Suprapubic skin (tissue), 4 donors: ENCODE measurements around the gene THSD7A. TPM values are rescaled to one million over a fixed set of nuclear protein-coding genes. Genes with fewer than 3 reads are reported as not detected.

Experiments
- DNase-seq, 2 donors: peaks; one replicate each; pipeline ENCODE4 v3.0.0-alpha.2; 2019; ENCODE audit warnings: low spot score in 2 of 2
- H3K27ac ChIP-seq: fragments of 200-600 bp; sonication (generic); one replicate; pipeline ENCODE4 v1.5.1; 2019
- H3K27me3 ChIP-seq: fragments of 200-600 bp; sonication (generic); one replicate; pipeline ENCODE4 v1.5.1; 2019
- H3K36me3 ChIP-seq: fragments of 200-600 bp; sonication (generic); one replicate; pipeline ENCODE4 v1.5.1; 2019
- H3K4me1 ChIP-seq: fragments of 200-600 bp; sonication (generic); one replicate; pipeline ENCODE4 v1.5.1; 2019
- H3K4me3 ChIP-seq: fragments of 200-600 bp; sonication (generic); one replicate; pipeline ENCODE4 v1.5.1; 2019; ENCODE audit warnings: mild to moderate bottlenecking
- H3K9me3 ChIP-seq: fragments of 200-600 bp; sonication (generic); one replicate; pipeline ENCODE4 v1.5.1; 2019
- EP300 ChIP-seq: sonication (generic); formaldehyde crosslinking; IDR thresholded peaks from one replicate; pipeline ENCODE4 v1.6.1; 2017; ENCODE audit warnings: antibody characterized with exemption
- POLR2A ChIP-seq, 2 donors: fragments of 450-650 bp; IDR thresholded peaks; one replicate each; pipeline ENCODE4 v1.6.1; 2017; ENCODE audit warnings: antibody characterized with exemption in 2 of 2, mild to moderate bottlenecking in 2 of 2, moderate library complexity in 2 of 2
- POLR2AphosphoS5 ChIP-seq, 3 donors: sonication (generic); formaldehyde crosslinking; IDR thresholded peaks; one replicate each; pipeline ENCODE4 v1.6.1; 2017; ENCODE audit warnings: antibody characterized with exemption in 3 of 3
- WGBS: methylation state at CpG from one replicate; pipeline ENCODE4 v1.1.5; 2018; 5-methylcytosine and 5-hydroxymethylcytosine counted together
- total RNA-seq, 4 donors: library from RNA; depleted of rRNA; stranded (reverse); fragments of >200 nt; gene quantifications; one replicate each; pipeline ENCODE4 v1.1.0, GENCODE V29; 2016
- TF ChIP-seq, protein P1 (sequence below), 2 donors: fragments of 200-600 bp in 1 of 2; fragments of 450-650 bp in 1 of 2; sonication (generic) in 1 of 2; IDR thresholded peaks; one replicate each; pipeline ENCODE4 v1.5.1; 2016 to 2019; ENCODE audit warnings: antibody characterized with exemption in 2 of 2, mild to moderate bottlenecking in 1 of 2, moderate library complexity in 1 of 2

Gene THSD7A
- total RNA-seq, 4 donors from 2014 or later = 0.42 to 5.4 (median 1.2) TPM

DNA sequence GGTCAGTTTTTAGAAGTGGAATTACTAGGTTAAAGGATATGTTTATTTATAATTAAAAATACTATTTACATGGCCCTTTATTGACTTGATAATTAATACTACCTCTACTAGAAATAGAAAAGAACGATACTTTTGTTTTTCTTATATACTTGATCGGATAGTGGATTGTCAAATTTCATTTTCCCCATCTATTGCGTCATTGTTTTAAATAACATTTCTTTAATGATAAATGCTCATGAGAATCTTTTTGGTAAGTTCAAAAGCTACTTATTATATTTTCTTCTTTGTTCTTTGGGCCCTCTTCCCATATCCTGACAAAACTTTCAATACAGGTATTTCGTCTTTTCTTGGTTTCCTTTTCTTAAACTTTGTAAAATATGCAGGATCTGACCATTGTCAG lies 465.9 kb downstream of the THSD7A start:
- 93% methylated on average over 4 of the region's 4 CpGs for WGBS
- Histone ChIP-seq H3K9me3 (no peaks in the 10 kb centered on the region), H3K36me3 (no peaks in the 10 kb centered on the region), H3K4me3 (no peak overlapping the region), H3K27me3 (no peaks in the 10 kb centered on the region), H3K27ac (no peak overlapping the region), H3K4me1 (no peaks in the 10 kb centered on the region)
- TF ChIP-seq EP300 = no peak
- TF ChIP-seq POLR2AphosphoS5 (IDR thresholded peaks at IDR 0.05) = no peak
- TF ChIP-seq POLR2A (IDR thresholded peaks at IDR 0.05) = no peak
- TF ChIP-seq, protein P1, sequence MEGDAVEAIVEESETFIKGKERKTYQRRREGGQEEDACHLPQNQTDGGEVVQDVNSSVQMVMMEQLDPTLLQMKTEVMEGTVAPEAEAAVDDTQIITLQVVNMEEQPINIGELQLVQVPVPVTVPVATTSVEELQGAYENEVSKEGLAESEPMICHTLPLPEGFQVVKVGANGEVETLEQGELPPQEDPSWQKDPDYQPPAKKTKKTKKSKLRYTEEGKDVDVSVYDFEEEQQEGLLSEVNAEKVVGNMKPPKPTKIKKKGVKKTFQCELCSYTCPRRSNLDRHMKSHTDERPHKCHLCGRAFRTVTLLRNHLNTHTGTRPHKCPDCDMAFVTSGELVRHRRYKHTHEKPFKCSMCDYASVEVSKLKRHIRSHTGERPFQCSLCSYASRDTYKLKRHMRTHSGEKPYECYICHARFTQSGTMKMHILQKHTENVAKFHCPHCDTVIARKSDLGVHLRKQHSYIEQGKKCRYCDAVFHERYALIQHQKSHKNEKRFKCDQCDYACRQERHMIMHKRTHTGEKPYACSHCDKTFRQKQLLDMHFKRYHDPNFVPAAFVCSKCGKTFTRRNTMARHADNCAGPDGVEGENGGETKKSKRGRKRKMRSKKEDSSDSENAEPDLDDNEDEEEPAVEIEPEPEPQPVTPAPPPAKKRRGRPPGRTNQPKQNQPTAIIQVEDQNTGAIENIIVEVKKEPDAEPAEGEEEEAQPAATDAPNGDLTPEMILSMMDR (IDR thresholded peaks at IDR 0.05) = no peak
- DNase-seq = no peak

DNA sequence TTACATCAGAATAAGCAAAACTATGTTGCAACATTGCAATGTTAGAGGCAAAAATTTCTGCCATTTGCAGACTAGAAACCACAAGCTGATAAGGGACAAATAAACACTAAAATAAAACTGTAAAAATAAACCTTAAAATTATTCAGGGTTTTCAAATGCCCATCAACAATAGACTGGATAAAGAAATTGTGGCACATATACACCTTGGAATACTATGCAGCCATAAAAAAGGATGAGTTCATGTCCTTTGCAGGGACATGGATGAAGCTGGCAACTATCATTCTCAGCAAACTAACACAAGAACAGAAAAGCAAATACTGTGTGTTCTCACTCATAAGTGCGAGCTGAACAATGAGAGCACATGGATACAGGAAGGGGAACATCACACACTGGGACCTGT lies 473.4 kb downstream of the THSD7A start:
- H3K4me3 ChIP-seq = no peak overlapping the region
- H3K36me3 ChIP-seq = no peaks in the 10 kb centered on the region
- H3K27ac ChIP-seq = no peak overlapping the region
- TF ChIP-seq EP300 (no peak), POLR2A (IDR thresholded peaks at IDR 0.05) (no peak), POLR2AphosphoS5 (IDR thresholded peaks at IDR 0.05) (no peak)
- TF ChIP-seq, protein P1 (IDR thresholded peaks at IDR 0.05) = no peak
- WGBS = 96% methylated on average over 1 of the region's 1 CpG
- H3K27me3 ChIP-seq = no peaks in the 10 kb centered on the region
- H3K4me1 ChIP-seq = no peaks in the 10 kb centered on the region
- DNase-seq = no peak
- H3K9me3 ChIP-seq = no peaks in the 10 kb centered on the region

DNA sequence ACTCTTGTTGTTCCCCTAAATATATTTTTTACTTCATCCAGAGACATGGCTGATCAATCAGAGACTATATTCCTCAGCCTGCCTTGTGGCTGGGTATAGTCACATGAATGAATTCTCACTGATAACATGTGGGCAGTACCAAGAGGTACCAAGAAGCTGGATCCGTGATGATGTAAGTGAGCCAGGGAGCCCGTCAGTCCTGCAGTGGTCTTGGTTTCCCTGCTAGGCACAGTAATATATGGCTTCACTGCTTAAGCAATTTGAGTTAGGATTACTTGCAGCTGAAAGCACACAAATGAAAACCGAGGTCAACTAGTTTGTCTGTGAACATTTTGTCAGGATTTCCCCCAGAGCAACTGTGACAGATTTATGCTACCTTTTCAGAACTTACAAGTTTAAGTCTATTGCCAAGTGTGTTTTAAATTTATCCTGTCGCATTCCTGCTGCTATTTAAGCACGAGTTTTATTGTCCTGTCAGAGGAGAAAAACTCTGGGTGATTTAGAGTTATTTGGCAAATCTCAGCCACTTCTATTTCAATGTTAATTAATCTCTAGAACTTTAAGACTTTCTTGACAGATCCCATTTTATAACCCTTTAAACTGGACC lies 476.5 kb downstream of the THSD7A start:
- H3K27ac ChIP-seq = no peak overlapping the region
- H3K4me1 ChIP-seq = no peaks in the 10 kb centered on the region
- H3K9me3 ChIP-seq = no peaks in the 10 kb centered on the region
- H3K4me3 ChIP-seq = no peak overlapping the region
- no peaks in the 10 kb centered on the region for H3K36me3 ChIP-seq
- no peak for DNase-seq
- WGBS = 22% methylated on average over 5 of the region's 5 CpGs
- TF ChIP-seq EP300 = no peak
- TF ChIP-seq, protein P1 (IDR thresholded peaks at IDR 0.05) = no peak
- TF ChIP-seq POLR2AphosphoS5 (IDR thresholded peaks at IDR 0.05) = no peak
- no peak for TF ChIP-seq POLR2A (IDR thresholded peaks at IDR 0.05)
- H3K27me3 ChIP-seq = no peaks in the 10 kb centered on the region

DNA sequence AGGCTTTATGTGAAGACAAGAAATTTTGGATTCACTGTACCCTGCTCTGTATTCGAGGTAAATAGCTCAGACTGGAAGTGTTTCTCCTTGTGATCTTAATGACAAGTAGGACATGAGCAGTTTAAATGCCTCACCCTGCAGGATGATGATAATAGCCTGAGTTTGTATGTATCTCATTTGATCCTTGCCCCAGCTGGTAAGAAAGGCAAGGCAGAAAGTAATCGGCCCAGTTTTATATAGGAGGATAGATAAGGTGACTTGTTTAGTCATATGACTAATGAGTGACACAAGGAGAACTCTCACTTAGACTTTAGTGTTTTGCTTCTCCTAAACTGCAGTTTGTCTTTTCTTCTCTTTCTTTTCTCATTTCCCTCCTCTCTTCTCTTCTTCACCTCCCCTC lies 485.7 kb downstream of the THSD7A start:
- Histone ChIP-seq H3K27ac (no peak overlapping the region), H3K27me3 (no peaks in the 10 kb centered on the region), H3K36me3 (no peaks in the 10 kb centered on the region), H3K9me3 (no peaks in the 10 kb centered on the region), H3K4me3 (no peak overlapping the region), H3K4me1 (peaks cover 3% of the 10 kb centered on the region)
- WGBS = 68% methylated on average over 2 of the region's 2 CpGs
- TF ChIP-seq EP300 (no peak), POLR2AphosphoS5 (IDR thresholded peaks at IDR 0.05) (no peak), POLR2A (IDR thresholded peaks at IDR 0.05) (no peak)
- TF ChIP-seq, protein P1 (IDR thresholded peaks at IDR 0.05) = no peak
- DNase-seq = no peak

DNA sequence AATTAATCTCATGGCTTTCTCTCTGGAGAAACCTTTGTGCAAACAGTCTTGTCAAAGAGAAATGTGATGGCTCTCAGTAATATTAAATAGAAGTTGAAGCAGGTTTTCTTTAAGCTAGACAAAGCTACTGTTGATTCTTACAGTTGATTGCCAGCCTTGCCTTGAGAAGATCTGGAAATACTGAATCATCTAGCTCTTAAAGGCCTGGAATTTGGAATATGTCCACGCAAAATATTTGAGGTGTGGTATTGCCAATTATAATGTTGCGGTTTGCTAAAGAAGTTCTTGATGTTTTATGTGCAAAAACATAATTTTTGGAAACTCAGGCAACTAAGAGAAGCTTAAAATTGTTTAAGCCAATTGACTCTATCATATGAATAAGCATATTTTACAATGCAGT lies 486.4 kb downstream of the THSD7A start:
- 54% methylated on average over 2 of the region's 2 CpGs for WGBS
- H3K27me3 ChIP-seq = no peaks in the 10 kb centered on the region

More for the DNA sequence above, 486.4 kb downstream of the THSD7A start:
- H3K9me3 ChIP-seq = no peaks in the 10 kb centered on the region
- no peak overlapping the region for H3K4me3 ChIP-seq
- DNase-seq = no peak
- no peaks in the 10 kb centered on the region for H3K36me3 ChIP-seq
- H3K27ac ChIP-seq = no peak overlapping the region
- H3K4me1 ChIP-seq = peaks cover 3% of the 10 kb centered on the region
- TF ChIP-seq POLR2AphosphoS5 (IDR thresholded peaks at IDR 0.05) (no peak), EP300 (no peak), POLR2A (IDR thresholded peaks at IDR 0.05) (no peak)
- TF ChIP-seq, protein P1 (IDR thresholded peaks at IDR 0.05) = no peak
